ENCODE measurements around the gene KCNIP1. TPM values are rescaled to one million over a fixed set of nuclear protein-coding genes. Genes with fewer than 3 reads are reported as not detected.

Gene KCNIP1
- total RNA-seq, 1 donor, result not detected

DNA sequence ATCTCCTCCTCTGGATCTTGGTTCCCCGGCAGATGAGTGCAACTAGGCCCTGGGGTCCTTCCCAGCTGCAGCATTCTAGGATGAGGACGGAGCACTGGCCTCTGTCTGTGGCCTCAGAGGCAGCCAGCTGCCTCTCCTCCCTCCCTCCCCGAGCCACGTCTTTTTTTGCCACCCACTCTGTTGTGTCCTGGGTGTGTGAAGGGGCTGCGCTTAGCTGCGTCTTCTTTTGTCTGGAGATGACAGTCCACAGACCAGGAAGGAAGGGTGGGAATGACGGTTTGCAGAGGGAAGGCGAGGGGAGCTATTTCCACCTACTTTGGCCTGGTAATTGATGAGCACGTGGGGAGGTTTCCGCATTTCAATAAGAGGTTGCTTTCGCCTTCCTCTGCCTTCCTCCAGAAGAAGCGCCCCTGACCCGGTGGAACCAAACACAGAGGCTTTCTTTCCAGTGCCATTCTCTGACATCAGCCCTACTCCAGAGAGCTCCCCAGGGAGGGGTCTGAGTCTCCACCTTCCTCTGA is 245.2 kb downstream of the KCNIP1 start:
- no peak overlapping the region for H3K4me3 ChIP-seq (ENCODE audit: insufficient read depth, low read length)
- TF ChIP-seq, protein P1, sequence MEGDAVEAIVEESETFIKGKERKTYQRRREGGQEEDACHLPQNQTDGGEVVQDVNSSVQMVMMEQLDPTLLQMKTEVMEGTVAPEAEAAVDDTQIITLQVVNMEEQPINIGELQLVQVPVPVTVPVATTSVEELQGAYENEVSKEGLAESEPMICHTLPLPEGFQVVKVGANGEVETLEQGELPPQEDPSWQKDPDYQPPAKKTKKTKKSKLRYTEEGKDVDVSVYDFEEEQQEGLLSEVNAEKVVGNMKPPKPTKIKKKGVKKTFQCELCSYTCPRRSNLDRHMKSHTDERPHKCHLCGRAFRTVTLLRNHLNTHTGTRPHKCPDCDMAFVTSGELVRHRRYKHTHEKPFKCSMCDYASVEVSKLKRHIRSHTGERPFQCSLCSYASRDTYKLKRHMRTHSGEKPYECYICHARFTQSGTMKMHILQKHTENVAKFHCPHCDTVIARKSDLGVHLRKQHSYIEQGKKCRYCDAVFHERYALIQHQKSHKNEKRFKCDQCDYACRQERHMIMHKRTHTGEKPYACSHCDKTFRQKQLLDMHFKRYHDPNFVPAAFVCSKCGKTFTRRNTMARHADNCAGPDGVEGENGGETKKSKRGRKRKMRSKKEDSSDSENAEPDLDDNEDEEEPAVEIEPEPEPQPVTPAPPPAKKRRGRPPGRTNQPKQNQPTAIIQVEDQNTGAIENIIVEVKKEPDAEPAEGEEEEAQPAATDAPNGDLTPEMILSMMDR (IDR thresholded peaks at IDR 0.05; ENCODE audit: extremely low read depth, low read depth, low read length), result no peak
- no peaks in the 10 kb centered on the region for H3K79me2 ChIP-seq (ENCODE audit: insufficient read depth, low read length)
- H3K27ac ChIP-seq (ENCODE audit: low read depth, low read length), result no peak overlapping the region
- no peak for DNase-seq (ENCODE audit: insufficient read length, low spot score, missing footprints)
- H3K4me1 ChIP-seq (ENCODE audit: insufficient read depth, low read length), result peaks cover 6% of the 10 kb centered on the region
- no peaks in the 10 kb centered on the region for H4K20me1 ChIP-seq (ENCODE audit: insufficient read depth, low read length)
- H3K9me3 ChIP-seq (ENCODE audit: low read depth, low read length), result no peaks in the 10 kb centered on the region
- H3K27me3 ChIP-seq (ENCODE audit: insufficient read depth, low read length), result peaks cover 12% of the 10 kb centered on the region
- H3K4me2 ChIP-seq (ENCODE audit: insufficient read depth, low read length), result no peak overlapping the region
- H3K36me3 ChIP-seq (ENCODE audit: insufficient read depth, low read length), result no peaks in the 10 kb centered on the region
- no peak overlapping the region for H2AFZ ChIP-seq (ENCODE audit: low read length)

DNA sequence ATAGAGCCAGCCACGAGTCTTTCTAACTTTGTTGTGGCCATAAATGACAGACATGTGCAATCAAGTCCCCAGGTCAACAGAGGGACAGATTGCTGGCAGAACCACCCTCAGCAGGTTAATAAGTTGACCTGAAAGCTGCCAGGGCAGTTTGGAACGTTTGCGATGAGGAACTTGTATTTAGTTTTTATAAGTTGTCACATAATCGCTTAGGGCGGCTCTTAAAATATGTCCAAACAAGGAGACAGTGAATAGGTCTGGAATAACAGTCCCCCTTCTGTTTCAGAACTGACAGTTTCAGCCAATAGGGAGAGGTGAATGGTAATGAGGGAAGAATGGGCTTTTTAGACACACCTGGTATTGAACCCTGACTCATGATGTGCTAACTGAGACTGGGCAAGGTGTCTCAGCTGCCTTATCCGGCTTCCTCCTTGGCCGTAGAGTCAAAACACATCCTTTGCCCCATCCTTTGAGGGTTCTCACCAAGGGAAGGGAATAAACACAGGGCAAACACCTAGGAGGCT is 246.2 kb downstream of the KCNIP1 start:
- peaks cover 6% of the 10 kb centered on the region for H3K4me1 ChIP-seq (ENCODE audit: insufficient read depth, low read length)
- no peaks in the 10 kb centered on the region for H3K36me3 ChIP-seq (ENCODE audit: insufficient read depth, low read length)
- H3K4me2 ChIP-seq (ENCODE audit: insufficient read depth, low read length), result no peak overlapping the region
- H2AFZ ChIP-seq (ENCODE audit: low read length), result no peak overlapping the region
- DNase-seq (ENCODE audit: insufficient read length, low spot score, missing footprints), result no peak
- no peaks in the 10 kb centered on the region for H4K20me1 ChIP-seq (ENCODE audit: insufficient read depth, low read length)
- peaks cover 12% of the 10 kb centered on the region for H3K27me3 ChIP-seq (ENCODE audit: insufficient read depth, low read length)
- TF ChIP-seq, protein P1 (IDR thresholded peaks at IDR 0.05; ENCODE audit: extremely low read depth, low read depth, low read length), result no peak
- H3K79me2 ChIP-seq (ENCODE audit: insufficient read depth, low read length), result no peaks in the 10 kb centered on the region
- H3K9me3 ChIP-seq (ENCODE audit: low read depth, low read length), result no peaks in the 10 kb centered on the region
- no peak overlapping the region for H3K27ac ChIP-seq (ENCODE audit: low read depth, low read length)
- no peak overlapping the region for H3K4me3 ChIP-seq (ENCODE audit: insufficient read depth, low read length)

DNA sequence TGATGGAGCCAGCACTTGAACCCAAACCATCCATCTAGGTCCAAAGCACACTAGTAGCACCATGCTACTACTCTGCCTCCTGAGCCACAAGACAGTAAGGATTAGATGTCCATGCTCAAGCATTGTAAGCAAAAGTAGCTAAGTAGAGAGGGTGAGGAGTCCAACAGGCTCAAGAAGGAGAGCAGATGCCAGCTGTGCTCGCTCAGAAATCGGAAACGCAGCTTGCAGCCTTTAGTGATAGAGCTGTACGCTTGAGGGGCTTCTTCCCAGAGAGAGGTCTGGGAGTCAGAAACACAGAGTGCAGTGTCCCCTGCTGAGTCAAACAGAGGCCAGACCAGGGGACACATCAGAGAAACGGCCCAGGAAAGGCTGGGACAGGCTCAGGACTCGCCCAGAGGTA is 247.0 kb downstream of the KCNIP1 start:
- Histone ChIP-seq H3K79me2 (ENCODE audit: insufficient read depth, low read length) (no peaks in the 10 kb centered on the region), H3K9me3 (ENCODE audit: low read depth, low read length) (no peaks in the 10 kb centered on the region), H3K4me1 (ENCODE audit: insufficient read depth, low read length) (peaks cover 1% of the 10 kb centered on the region), H3K36me3 (ENCODE audit: insufficient read depth, low read length) (no peaks in the 10 kb centered on the region), H3K4me3 (ENCODE audit: insufficient read depth, low read length) (no peak overlapping the region), H4K20me1 (ENCODE audit: insufficient read depth, low read length) (no peaks in the 10 kb centered on the region), H2AFZ (ENCODE audit: low read length) (no peak overlapping the region), H3K27ac (ENCODE audit: low read depth, low read length) (no peak overlapping the region), H3K4me2 (ENCODE audit: insufficient read depth, low read length) (no peak overlapping the region), H3K27me3 (ENCODE audit: insufficient read depth, low read length) (peaks cover 10% of the 10 kb centered on the region)
- no peak for DNase-seq (ENCODE audit: insufficient read length, low spot score, missing footprints)
- TF ChIP-seq, protein P1 (IDR thresholded peaks at IDR 0.05; ENCODE audit: extremely low read depth, low read depth, low read length), result no peak

DNA sequence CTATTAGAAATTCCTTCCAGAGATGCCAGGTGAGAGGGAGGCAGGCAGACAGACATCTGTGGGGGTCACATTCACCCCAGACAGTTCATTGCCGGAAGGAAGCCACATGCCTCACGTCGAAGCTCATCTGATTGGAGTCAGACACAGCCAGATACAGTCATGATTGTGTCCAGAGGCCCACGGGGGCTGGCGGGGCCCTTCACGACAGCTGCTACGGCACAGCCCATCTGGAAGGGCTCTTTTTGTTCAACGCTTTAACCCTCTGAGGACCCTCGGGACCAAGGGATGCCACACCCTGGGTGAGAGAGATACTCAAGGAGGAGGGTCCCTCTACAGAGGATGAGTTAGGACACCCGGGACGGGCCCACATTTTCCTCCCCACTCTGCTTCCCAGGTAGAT is 247.8 kb downstream of the KCNIP1 start:
- Histone ChIP-seq H2AFZ (ENCODE audit: low read length) (no peak overlapping the region), H3K27me3 (ENCODE audit: insufficient read depth, low read length) (peaks cover 10% of the 10 kb centered on the region), H3K27ac (ENCODE audit: low read depth, low read length) (no peak overlapping the region), H3K4me1 (ENCODE audit: insufficient read depth, low read length) (no peaks in the 10 kb centered on the region), H4K20me1 (ENCODE audit: insufficient read depth, low read length) (no peaks in the 10 kb centered on the region), H3K36me3 (ENCODE audit: insufficient read depth, low read length) (no peaks in the 10 kb centered on the region), H3K79me2 (ENCODE audit: insufficient read depth, low read length) (no peaks in the 10 kb centered on the region), H3K4me3 (ENCODE audit: insufficient read depth, low read length) (no peak overlapping the region), H3K9me3 (ENCODE audit: low read depth, low read length) (no peaks in the 10 kb centered on the region), H3K4me2 (ENCODE audit: insufficient read depth, low read length) (no peak overlapping the region)
- TF ChIP-seq, protein P1 (IDR thresholded peaks at IDR 0.05; ENCODE audit: extremely low read depth, low read depth, low read length), result no peak
- DNase-seq (ENCODE audit: insufficient read length, low spot score, missing footprints), result no peak

All from osteoblast (primary cell).